Measurements from ENCODE around the gene PRKCE.

Gene PRKCE

GRCh38 chr2:46001741-46002506 is 350.4 kb downstream of the PRKCE start:
- Histone ChIP-seq H3K4me3 (ENCODE audit: low read length) (no peak overlapping the region), H3K4me1 (ENCODE audit: control insufficient read depth, insufficient read depth, low read length) (peaks cover 8% of the 10 kb centered on the region), H3K36me3 (ENCODE audit: control insufficient read depth, insufficient read depth, low read length) (no peaks in the 10 kb centered on the region), H3K9me3 (ENCODE audit: control insufficient read depth, low read length) (no peaks in the 10 kb centered on the region), H3K27me3 (ENCODE audit: control insufficient read depth, insufficient read depth, low read length) (no peaks in the 10 kb centered on the region), H3K9ac (ENCODE audit: low read length) (no peak overlapping the region)

GRCh38 chr2:46002507-46002883 is 351.0 kb downstream of the PRKCE start:
- H3K4me3 ChIP-seq (ENCODE audit: low read length), result no peak overlapping the region
- no peaks in the 10 kb centered on the region for H3K27me3 ChIP-seq (ENCODE audit: control insufficient read depth, insufficient read depth, low read length)
- H3K9me3 ChIP-seq (ENCODE audit: control insufficient read depth, low read length), result no peaks in the 10 kb centered on the region
- peaks cover 8% of the 10 kb centered on the region for H3K4me1 ChIP-seq (ENCODE audit: control insufficient read depth, insufficient read depth, low read length)
- no peak overlapping the region for H3K9ac ChIP-seq (ENCODE audit: low read length)
- no peaks in the 10 kb centered on the region for H3K36me3 ChIP-seq (ENCODE audit: control insufficient read depth, insufficient read depth, low read length)

DNA sequence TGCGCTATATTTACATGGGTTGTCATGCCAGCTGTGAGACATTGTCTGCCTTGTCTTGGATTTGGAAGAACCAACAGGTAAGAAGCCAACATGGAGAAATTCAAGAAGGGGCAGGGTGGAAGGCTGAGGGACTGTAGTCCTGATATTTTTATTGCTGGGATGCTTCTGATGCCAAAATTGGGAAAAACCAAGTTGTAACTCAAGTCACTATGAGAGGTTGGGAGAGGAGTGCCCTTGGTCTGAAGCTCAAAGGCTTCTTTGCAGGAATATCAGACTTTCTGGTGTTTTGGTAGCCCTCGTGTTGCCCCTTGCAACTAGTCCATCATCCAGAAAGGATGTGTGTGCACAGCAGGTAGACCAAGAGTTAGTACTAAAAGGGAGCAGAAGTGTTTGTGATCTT is 351.5 kb downstream of the PRKCE start:
- Histone ChIP-seq H3K9ac (ENCODE audit: low read length) (no peak overlapping the region), H3K9me3 (ENCODE audit: control insufficient read depth, low read length) (no peaks in the 10 kb centered on the region), H3K27me3 (ENCODE audit: control insufficient read depth, insufficient read depth, low read length) (no peaks in the 10 kb centered on the region), H3K4me1 (ENCODE audit: control insufficient read depth, insufficient read depth, low read length) (peaks cover 8% of the 10 kb centered on the region), H3K36me3 (ENCODE audit: control insufficient read depth, insufficient read depth, low read length) (no peaks in the 10 kb centered on the region), H3K4me3 (ENCODE audit: low read length) (no peak overlapping the region)

- no peaks in the 10 kb centered on the region for H3K27me3 ChIP-seq (ENCODE audit: control insufficient read depth, insufficient read depth, low read length)
- no peak overlapping the region for H3K9ac ChIP-seq (ENCODE audit: low read length)
- H3K4me3 ChIP-seq (ENCODE audit: low read length), result no peak overlapping the region
- H3K4me1 ChIP-seq (ENCODE audit: control insufficient read depth, insufficient read depth, low read length), result peaks cover 8% of the 10 kb centered on the region
- H3K36me3 ChIP-seq (ENCODE audit: control insufficient read depth, insufficient read depth, low read length), result no peaks in the 10 kb centered on the region
- no peaks in the 10 kb centered on the region for H3K9me3 ChIP-seq (ENCODE audit: control insufficient read depth, low read length)
Observed at GRCh38 chr2:46003903-46004473, 352.5 kb downstream of the PRKCE start.

GRCh38 chr2:46006473-46007025 is 355.1 kb downstream of the PRKCE start:
- H3K4me1 ChIP-seq (ENCODE audit: control insufficient read depth, insufficient read depth, low read length), result peaks cover 5% of the 10 kb centered on the region
- no peak overlapping the region for H3K9ac ChIP-seq (ENCODE audit: low read length)
- no peaks in the 10 kb centered on the region for H3K36me3 ChIP-seq (ENCODE audit: control insufficient read depth, insufficient read depth, low read length)
- H3K27me3 ChIP-seq (ENCODE audit: control insufficient read depth, insufficient read depth, low read length), result no peaks in the 10 kb centered on the region
- H3K4me3 ChIP-seq (ENCODE audit: low read length), result no peak overlapping the region
- no peaks in the 10 kb centered on the region for H3K9me3 ChIP-seq (ENCODE audit: control insufficient read depth, low read length)

GRCh38 chr2:46007412-46007811 is 355.9 kb downstream of the PRKCE start:
- Histone ChIP-seq H3K27me3 (ENCODE audit: control insufficient read depth, insufficient read depth, low read length) (no peaks in the 10 kb centered on the region), H3K36me3 (ENCODE audit: control insufficient read depth, insufficient read depth, low read length) (no peaks in the 10 kb centered on the region)

GRCh38 chr2:46008091-46008870 is 356.8 kb downstream of the PRKCE start:
- Histone ChIP-seq H3K4me3 (ENCODE audit: low read length) (no peak overlapping the region), H3K4me1 (ENCODE audit: control insufficient read depth, insufficient read depth, low read length) (no peaks in the 10 kb centered on the region), H3K9ac (ENCODE audit: low read length) (no peak overlapping the region), H3K9me3 (ENCODE audit: control insufficient read depth, low read length) (no peaks in the 10 kb centered on the region), H3K36me3 (ENCODE audit: control insufficient read depth, insufficient read depth, low read length) (no peaks in the 10 kb centered on the region), H3K27me3 (ENCODE audit: control insufficient read depth, insufficient read depth, low read length) (no peaks in the 10 kb centered on the region)

More at GRCh38 chr2:46007412-46007811, 355.9 kb downstream of the PRKCE start:
- Histone ChIP-seq H3K4me3 (ENCODE audit: low read length) (no peak overlapping the region), H3K4me1 (ENCODE audit: control insufficient read depth, insufficient read depth, low read length) (no peaks in the 10 kb centered on the region), H3K9ac (ENCODE audit: low read length) (no peak overlapping the region), H3K9me3 (ENCODE audit: control insufficient read depth, low read length) (no peaks in the 10 kb centered on the region)

DNA sequence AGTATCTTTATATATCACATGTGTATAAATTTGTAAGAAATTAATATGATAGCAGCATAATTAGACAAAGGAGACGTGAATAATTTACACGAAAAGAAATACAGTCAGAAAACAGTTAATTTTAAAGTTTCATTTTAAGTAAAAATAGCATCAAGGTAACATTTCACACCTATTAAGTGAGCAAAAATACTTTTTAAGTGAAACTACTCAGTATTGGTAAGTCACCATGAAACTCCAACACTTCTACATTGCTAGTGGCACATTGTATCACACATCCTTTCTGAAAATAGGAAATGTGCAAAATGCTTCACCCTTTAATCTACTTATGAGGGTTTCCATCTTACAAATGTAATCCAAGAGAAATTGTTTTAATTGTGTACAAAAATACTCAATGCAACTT is 357.8 kb downstream of the PRKCE start:
- H3K27me3 ChIP-seq (ENCODE audit: control insufficient read depth, insufficient read depth, low read length), result no peaks in the 10 kb centered on the region
- H3K4me3 ChIP-seq (ENCODE audit: low read length), result no peak overlapping the region
- no peaks in the 10 kb centered on the region for H3K9me3 ChIP-seq (ENCODE audit: control insufficient read depth, low read length)
- H3K4me1 ChIP-seq (ENCODE audit: control insufficient read depth, insufficient read depth, low read length), result no peaks in the 10 kb centered on the region
- no peaks in the 10 kb centered on the region for H3K36me3 ChIP-seq (ENCODE audit: control insufficient read depth, insufficient read depth, low read length)
- no peak overlapping the region for H3K9ac ChIP-seq (ENCODE audit: low read length)

DNA sequence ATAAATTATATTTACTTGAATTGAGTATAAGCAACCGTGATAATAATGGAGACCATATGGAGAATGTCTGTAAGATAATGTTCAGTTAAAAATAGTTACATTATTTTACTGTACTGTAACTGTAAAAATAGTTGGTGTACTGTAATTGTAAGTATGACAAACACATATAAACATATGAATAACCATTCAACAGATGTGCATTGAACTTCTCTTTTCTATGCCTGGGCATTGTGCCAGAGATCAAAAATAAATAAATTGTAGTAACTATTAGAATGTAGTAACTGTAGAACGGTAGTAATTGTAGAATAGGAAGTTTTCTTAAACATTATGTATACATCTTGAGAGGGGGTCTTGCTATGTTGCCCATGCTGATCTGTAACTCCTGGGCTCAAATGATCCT is 358.3 kb downstream of the PRKCE start:
- no peaks in the 10 kb centered on the region for H3K9me3 ChIP-seq (ENCODE audit: control insufficient read depth, low read length)
- no peaks in the 10 kb centered on the region for H3K27me3 ChIP-seq (ENCODE audit: control insufficient read depth, insufficient read depth, low read length)
- no peaks in the 10 kb centered on the region for H3K36me3 ChIP-seq (ENCODE audit: control insufficient read depth, insufficient read depth, low read length)
- no peak overlapping the region for H3K4me3 ChIP-seq (ENCODE audit: low read length)
- no peaks in the 10 kb centered on the region for H3K4me1 ChIP-seq (ENCODE audit: control insufficient read depth, insufficient read depth, low read length)
- H3K9ac ChIP-seq (ENCODE audit: low read length), result no peak overlapping the region

DNA sequence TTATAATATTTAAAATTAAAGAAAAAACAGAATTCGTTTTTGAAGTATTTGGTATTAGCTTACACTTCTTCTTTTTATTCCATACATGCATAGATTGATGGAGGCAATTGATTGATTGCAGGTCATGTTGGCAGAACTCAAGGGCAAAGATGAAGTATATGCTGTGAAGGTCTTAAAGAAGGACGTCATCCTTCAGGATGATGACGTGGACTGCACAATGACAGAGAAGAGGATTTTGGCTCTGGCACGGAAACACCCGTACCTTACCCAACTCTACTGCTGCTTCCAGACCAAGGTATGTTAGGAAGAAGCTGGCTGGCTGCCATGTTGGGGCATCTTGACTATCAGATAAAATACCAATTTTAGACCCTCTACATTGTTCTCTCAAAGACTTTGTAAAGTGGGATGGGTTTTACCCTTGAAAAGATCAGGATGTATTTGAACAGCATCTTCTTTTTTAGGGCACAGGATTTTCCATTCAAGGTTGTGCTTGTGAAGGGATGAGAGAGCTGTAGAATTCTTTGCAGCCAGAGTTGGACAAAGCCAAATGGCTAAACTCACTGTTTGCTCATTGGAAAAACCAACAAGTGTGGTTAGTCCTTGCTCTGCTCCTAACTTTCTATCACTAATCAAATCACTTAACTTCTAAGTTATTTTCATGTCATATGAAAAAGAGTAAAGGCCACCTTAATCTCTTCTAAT is 358.9 kb downstream of the PRKCE start:
- H3K9me3 ChIP-seq (ENCODE audit: control insufficient read depth, low read length), result no peaks in the 10 kb centered on the region
- H3K9ac ChIP-seq (ENCODE audit: low read length), result no peak overlapping the region
- H3K4me3 ChIP-seq (ENCODE audit: low read length), result no peak overlapping the region
- no peaks in the 10 kb centered on the region for H3K36me3 ChIP-seq (ENCODE audit: control insufficient read depth, insufficient read depth, low read length)
- H3K27me3 ChIP-seq (ENCODE audit: control insufficient read depth, insufficient read depth, low read length), result no peaks in the 10 kb centered on the region
- H3K4me1 ChIP-seq (ENCODE audit: control insufficient read depth, insufficient read depth, low read length), result no peaks in the 10 kb centered on the region

DNA sequence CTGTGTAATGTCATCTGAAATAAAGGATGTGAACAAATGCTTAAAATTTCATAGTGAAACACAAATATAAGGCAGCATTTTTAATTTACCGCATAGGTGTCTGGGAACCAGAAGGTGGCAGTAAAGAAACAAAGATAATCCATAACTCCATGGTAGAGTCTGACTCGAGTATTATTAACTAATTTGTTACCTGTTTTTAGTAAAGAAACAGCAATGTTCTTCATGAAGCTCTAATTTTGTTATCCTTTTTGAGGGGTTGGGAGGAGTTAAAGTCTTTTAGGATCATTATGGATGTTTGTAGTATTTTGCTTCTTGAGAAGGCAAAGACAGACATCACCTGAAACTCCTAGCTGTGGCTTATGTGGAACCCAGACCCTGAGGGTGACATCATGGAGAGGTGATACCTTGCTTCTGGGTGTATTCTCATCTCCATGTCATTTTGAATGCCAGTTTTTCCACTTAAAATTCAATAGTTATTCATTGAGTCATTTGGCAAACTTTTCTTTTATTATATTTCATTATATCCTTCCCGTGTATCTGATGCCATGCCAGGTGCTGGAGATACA is 359.5 kb downstream of the PRKCE start:
- no peak overlapping the region for H3K4me3 ChIP-seq (ENCODE audit: low read length)
- no peak overlapping the region for H3K9ac ChIP-seq (ENCODE audit: low read length)
- no peaks in the 10 kb centered on the region for H3K4me1 ChIP-seq (ENCODE audit: control insufficient read depth, insufficient read depth, low read length)
- H3K36me3 ChIP-seq (ENCODE audit: control insufficient read depth, insufficient read depth, low read length), result no peaks in the 10 kb centered on the region
- no peaks in the 10 kb centered on the region for H3K9me3 ChIP-seq (ENCODE audit: control insufficient read depth, low read length)
- H3K27me3 ChIP-seq (ENCODE audit: control insufficient read depth, insufficient read depth, low read length), result no peaks in the 10 kb centered on the region
